ENCODE measurements around the gene AFF2.

- TF ChIP-seq CTCF (IDR thresholded peaks at IDR 0.05) (no peak), POLR2AphosphoS5 (IDR thresholded peaks at IDR 0.05; ENCODE audit: insufficient read depth in 1 of 2, low read depth in 1 of 2) (no peak), POLR2A (IDR thresholded peaks at IDR 0.05) (no peak)
These were observed 169.9 kb downstream of the AFF2 start for GRCh38 chrX:148670277-148670676.
